Upper lobe of left lung (tissue), 4 donors: ENCODE measurements around the gene LYRM7.

Source experiments
- EP300 ChIP-seq, 4 donors: sonication (generic); formaldehyde crosslinking; IDR thresholded peaks; one replicate each; pipeline ENCODE4 v1.5.1; 2017; ENCODE audit warnings: antibody characterized with exemption in 4 of 4, control low read depth in 2 of 4
- POLR2A ChIP-seq, 4 donors: fragments of 450-650 bp; IDR thresholded peaks; one replicate each; pipeline ENCODE4 v1.5.1; 2016 to 2017; ENCODE audit warnings: antibody characterized with exemption in 4 of 4, mild to moderate bottlenecking in 2 of 4
- POLR2AphosphoS5 ChIP-seq, 2 donors: sonication (generic); formaldehyde crosslinking; IDR thresholded peaks; one replicate each; pipeline ENCODE4 v1.5.1; 2017; ENCODE audit warnings: antibody characterized with exemption in 2 of 2
- TF ChIP-seq, protein P1 (sequence below), 6 experiments: fragments of 450-650 bp in 4 of 6; fragments of 200-600 bp in 2 of 6; sonication (generic) in 2 of 6; IDR thresholded peaks; one replicate each; pipeline ENCODE4 v1.5.1; 2016 to 2019; ENCODE audit warnings: antibody characterized with exemption in 6 of 6

DNA sequence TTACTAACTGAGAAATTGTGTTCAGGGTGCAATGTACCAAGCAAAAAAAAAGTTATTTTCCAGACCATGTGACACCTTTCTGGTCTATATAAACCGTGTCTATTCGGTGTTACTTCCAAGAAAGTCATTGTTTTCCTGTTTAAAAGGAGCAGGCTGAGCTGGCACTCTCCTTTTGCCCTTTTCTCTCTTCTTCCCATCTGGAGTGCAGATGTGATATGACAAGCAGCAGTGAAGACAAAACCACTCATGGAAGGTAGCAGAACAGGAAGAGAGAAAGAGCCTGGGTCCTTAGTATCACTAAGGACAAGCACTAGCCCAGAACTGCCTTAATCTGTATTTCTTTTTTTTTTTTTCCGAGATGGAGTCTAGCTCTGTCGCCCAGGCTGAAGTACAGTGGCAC lies 25.6 kb downstream of the LYRM7 start:
- TF ChIP-seq EP300 (IDR thresholded peaks at IDR 0.05) (no peak), POLR2A (IDR thresholded peaks at IDR 0.05) (no peak), POLR2AphosphoS5 (IDR thresholded peaks at IDR 0.05) (no peak)
- TF ChIP-seq, protein P1, sequence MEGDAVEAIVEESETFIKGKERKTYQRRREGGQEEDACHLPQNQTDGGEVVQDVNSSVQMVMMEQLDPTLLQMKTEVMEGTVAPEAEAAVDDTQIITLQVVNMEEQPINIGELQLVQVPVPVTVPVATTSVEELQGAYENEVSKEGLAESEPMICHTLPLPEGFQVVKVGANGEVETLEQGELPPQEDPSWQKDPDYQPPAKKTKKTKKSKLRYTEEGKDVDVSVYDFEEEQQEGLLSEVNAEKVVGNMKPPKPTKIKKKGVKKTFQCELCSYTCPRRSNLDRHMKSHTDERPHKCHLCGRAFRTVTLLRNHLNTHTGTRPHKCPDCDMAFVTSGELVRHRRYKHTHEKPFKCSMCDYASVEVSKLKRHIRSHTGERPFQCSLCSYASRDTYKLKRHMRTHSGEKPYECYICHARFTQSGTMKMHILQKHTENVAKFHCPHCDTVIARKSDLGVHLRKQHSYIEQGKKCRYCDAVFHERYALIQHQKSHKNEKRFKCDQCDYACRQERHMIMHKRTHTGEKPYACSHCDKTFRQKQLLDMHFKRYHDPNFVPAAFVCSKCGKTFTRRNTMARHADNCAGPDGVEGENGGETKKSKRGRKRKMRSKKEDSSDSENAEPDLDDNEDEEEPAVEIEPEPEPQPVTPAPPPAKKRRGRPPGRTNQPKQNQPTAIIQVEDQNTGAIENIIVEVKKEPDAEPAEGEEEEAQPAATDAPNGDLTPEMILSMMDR (IDR thresholded peaks at IDR 0.05): no peak
